HepG2 (cell line): ENCODE results near the gene RNF38. TPM values are rescaled to one million over a fixed set of nuclear protein-coding genes. Genes with fewer than 3 reads are reported as not detected.

Experiments used
- ATAC-seq: fragments of 200-7000 bp; cut with Tn5 transposase; 3 replicates; pipeline ENCODE4 v1.9.1; 2020; ENCODE audit warnings: mild to moderate bottlenecking, moderate library complexity
- BruUV-seq: library from RNA; stranded (reverse); fragments of 400-500 nt; replicated peaks from 2 replicates; lab custom pipeline; 2021; lab: Mats Ljungman, UMichigan
- CTCF ChIA-PET: fragments of 300-600 bp; formaldehyde crosslinking; extraction: SDS; loops from one replicate; lab custom pipeline; 2021; ENCODE audit warnings: low total read pairs, inconsistent platforms, low intra/inter-chr PET ratio; lab: Yijun Ruan, JAX
- POLR2A ChIA-PET: fragments of 350-600 bp; sonication (Branson Sonifier 250); formaldehyde crosslinking; loops from one replicate; lab custom pipeline; 2020; ENCODE audit warnings: antibody characterized with exemption, inconsistent platforms; lab: Yijun Ruan, JAX
- DNase-seq: peaks from one replicate; pipeline ENCODE4 v3.0.0-alpha.2; 2015; ENCODE audit warnings: low spot score
- FAIRE-seq: peaks from 3 replicates; lab custom pipeline; 2011; peaks lifted over from hg19 to GRCh38; lab: Jason Lieb, UNC
- H2AFZ ChIP-seq: one replicate; pipeline ENCODE4 v1.6.1; 2011; ENCODE audit warnings: low read length, inconsistent platforms
- H3K27ac ChIP-seq: fragments of 300-600 bp; 3 replicates; pipeline ENCODE4 v1.8.0; 2011; ENCODE audit warnings: mixed run types, mild to moderate bottlenecking, mixed read lengths, low read length, inconsistent platforms; ENCODE audit not compliant: insufficient read depth; ENCODE audit errors: extremely low read length
- H3K27me3 ChIP-seq, 2 experiments: fragments of 200-600 bp in 1 of 2; 2 replicates in 1 of 2; 3 replicates in 1 of 2; pipeline versions ENCODE4 v1.6.0 to v1.8.0; 2011; ENCODE audit warnings: low read length in 2 of 2, mild to moderate bottlenecking in 2 of 2, moderate library complexity in 2 of 2, inconsistent platforms in 1 of 2; ENCODE audit not compliant: insufficient read depth in 2 of 2, control insufficient read depth in 1 of 2
- H3K36me3 ChIP-seq, 2 experiments: fragments of 200-600 bp in 1 of 2; replicated peaks in 1 of 2; 2 replicates in 1 of 2; 3 replicates in 1 of 2; pipeline versions ENCODE4 v1.5.1 to v1.8.0; 2011; ENCODE audit warnings: low read length in 2 of 2, inconsistent platforms in 1 of 2; ENCODE audit not compliant: insufficient read depth in 2 of 2, control insufficient read depth in 1 of 2
- H3K4me1 ChIP-seq: 2 replicates; pipeline ENCODE4 v1.5.1; 2012; ENCODE audit warnings: low read length, inconsistent platforms; ENCODE audit not compliant: insufficient read depth
- H3K4me2 ChIP-seq: 2 replicates; pipeline ENCODE4 v1.6.0; 2011; ENCODE audit warnings: low read depth, low read length, inconsistent platforms
- H3K4me3 ChIP-seq, 3 experiments: fragments of 200-600 bp in 1 of 3; sonication (generic), shearing (Covaris generic) in 1 of 3; replicated peaks in 1 of 3; 2 replicates each; pipeline ENCODE4 v1.5.1; 2011 to 2016; ENCODE audit warnings: low read length in 3 of 3, inconsistent platforms in 2 of 3, low read depth in 2 of 3, mild to moderate bottlenecking in 2 of 3, control low read depth in 1 of 3, mixed read lengths in 1 of 3; ENCODE audit not compliant: insufficient read depth in 1 of 3
- H3K79me2 ChIP-seq: one replicate; pipeline ENCODE4 v1.6.1; 2011; ENCODE audit warnings: low read length, inconsistent platforms; ENCODE audit not compliant: insufficient read depth
- H3K9ac ChIP-seq: 2 replicates; pipeline ENCODE4 v1.6.0; 2011; ENCODE audit warnings: mild to moderate bottlenecking, low read depth, low read length, inconsistent platforms; ENCODE audit not compliant: insufficient read depth
- H3K9me3 ChIP-seq: 2 replicates; pipeline ENCODE4 v1.5.1; 2012; ENCODE audit warnings: mild to moderate bottlenecking, low read length
- H4K20me1 ChIP-seq: 2 replicates; pipeline ENCODE4 v1.6.0; 2011; ENCODE audit warnings: inconsistent platforms, mild to moderate bottlenecking, low read length, moderate library complexity; ENCODE audit not compliant: insufficient read depth
- ARID4A ChIP-seq: sonication (generic); formaldehyde crosslinking; IDR thresholded peaks from 2 replicates; pipeline ENCODE4 v1.5.0; 2020; ENCODE audit warnings: mild to moderate bottlenecking, missing genetic modification reagents, borderline replicate concordance
- ARNT ChIP-seq: fragments of 450-650 bp; IDR thresholded peaks from 2 replicates; pipeline ENCODE4 v1.6.1; 2017
- DRAP1 ChIP-seq: IDR thresholded peaks from 2 replicates; pipeline ENCODE4 v1.6.1; 2016; ENCODE audit warnings: missing genetic modification reagents, missing compliant biosample characterization
- JUNB ChIP-seq: sonication (generic); formaldehyde crosslinking; IDR thresholded peaks from 2 replicates; pipeline ENCODE4 v1.8.0; 2022; ENCODE audit warnings: missing genetic modification reagents, mild to moderate bottlenecking, borderline replicate concordance
- MXD1 ChIP-seq: sonication (generic); formaldehyde crosslinking; IDR thresholded peaks from 2 replicates; pipeline ENCODE4 v1.4.0; 2020; ENCODE audit warnings: mild to moderate bottlenecking, missing genetic modification reagents
- NR2F1 ChIP-seq, 2 experiments: fragments of 450-650 bp in 1 of 2; formaldehyde crosslinking in 1 of 2; IDR thresholded peaks; 2 replicates each; pipeline versions ENCODE4 v1.5.0 to v1.6.1; 2016 to 2020; ENCODE audit warnings: mild to moderate bottlenecking in 1 of 2, missing compliant biosample characterization in 1 of 2, missing genetic modification reagents in 1 of 2, moderate library complexity in 1 of 2
- SCMH1 ChIP-seq: sonication (generic); formaldehyde crosslinking; IDR thresholded peaks from 2 replicates; pipeline ENCODE4 v1.9.0; 2021; ENCODE audit warnings: missing genetic modification reagents, mild to moderate bottlenecking, borderline replicate concordance
- TOPORS ChIP-seq: sonication (generic); formaldehyde crosslinking; IDR thresholded peaks from 2 replicates; pipeline ENCODE4 v1.8.0; 2023; ENCODE audit warnings: mild to moderate bottlenecking, missing genetic modification reagents
- ZFP36 ChIP-seq: fragments of 150-350 bp; IDR thresholded peaks from 2 replicates; pipeline ENCODE4 v1.6.1; 2018; ENCODE audit warnings: borderline replicate concordance, low read length, low read depth; ENCODE audit not compliant: partially characterized antibody
- ZNF207 ChIP-seq: fragments of 450-650 bp; IDR thresholded peaks from 2 replicates; pipeline ENCODE4 v1.6.1; 2016; ENCODE audit warnings: antibody characterized with exemption, borderline replicate concordance
- ZNF558 ChIP-seq: sonication (generic); formaldehyde crosslinking; IDR thresholded peaks from 2 replicates; pipeline ENCODE4 v1.9.0; 2022; ENCODE audit warnings: mild to moderate bottlenecking, missing genetic modification reagents, borderline replicate concordance
- ZNF570 ChIP-seq: sonication (generic); formaldehyde crosslinking; IDR thresholded peaks from 2 replicates; pipeline ENCODE4 v1.4.0; 2020; ENCODE audit warnings: mild to moderate bottlenecking, missing genetic modification reagents, borderline replicate concordance
- ZNF574 ChIP-seq: sonication (generic); formaldehyde crosslinking; IDR thresholded peaks from 2 replicates; pipeline ENCODE4 v1.4.0; 2020; ENCODE audit warnings: missing genetic modification reagents
- ZNF788 ChIP-seq: sonication (generic); formaldehyde crosslinking; IDR thresholded peaks from 2 replicates; pipeline ENCODE4 v1.5.0; 2020; ENCODE audit warnings: mild to moderate bottlenecking, missing genetic modification reagents, borderline replicate concordance
- ZSCAN20 ChIP-seq: sonication (generic); formaldehyde crosslinking; IDR thresholded peaks from 2 replicates; pipeline ENCODE4 v1.4.0; 2020; ENCODE audit warnings: missing genetic modification reagents, mild to moderate bottlenecking, borderline replicate concordance
- WGBS: methylation state at CpG from one replicate; pipeline ENCODE4 v1.1.6; 2017; ENCODE audit warnings: low lambda C conversion rate; 5-methylcytosine and 5-hydroxymethylcytosine counted together
- in situ Hi-C: cut with HindIII; loops from 2 replicates; pipeline ENCODE4 v1.10.0; 2017; ENCODE audit warnings: low pct_unique_long_range_greater_than_20kb; ENCODE audit not compliant: extremely low pct_ligation_motif_present
- intact Hi-C: fragments of 100-400 bp; cut with micrococcal nuclease; formaldehyde crosslinking; loops from one replicate; pipeline ENCODE4 v1.10.0; 2022; ENCODE audit not compliant: unreplicated experiment
- polyA plus RNA-seq, 8 experiments: library from polyadenylated mRNA; depleted of rRNA in 3 of 8; stranded (reverse) in 7 of 8; unstranded in 1 of 8; fragments of >200 nt; fragmentation: Illumina TruSeq in 4 of 8; extraction: Trizol in 4 of 8; gene quantifications; 2 replicates each; pipeline versions ENCODE4 v1.2.1 to v1.2.3, GENCODE V29; 2011 to 2016; ENCODE audit warnings: low read depth in 4 of 8, missing spikeins in 1 of 8, mixed read lengths in 1 of 8; ENCODE audit not compliant: insufficient read depth in 1 of 8
- total RNA-seq, 5 experiments: library from RNA; depleted of rRNA; stranded (reverse); fragments of >200 nt; fragmentation: Illumina TruSeq; extraction: Trizol; gene quantifications; 2 replicates each; pipeline ENCODE4 v1.2.3, GENCODE V29; 2016; ENCODE audit warnings: low read depth in 1 of 5

RNF38 gene
- total and polyA plus RNA-seq, 2 of the 13 experiments (the other 11 are each of a cell fraction or from before 2014, with no cell fraction given), result 9.1 to 32.1 TPM

- Histone ChIP-seq H3K27ac (no peak overlapping the region), H2AFZ (no peak overlapping the region), H3K79me2 (no peaks in the 10 kb centered on the region), H3K36me3 (no peaks in the 10 kb centered on the region), H3K4me2 (no peak overlapping the region), H3K27me3 (no peaks in the 10 kb centered on the region), H3K4me1 (peaks cover 58% of the 10 kb centered on the region), H3K4me3 (no peak overlapping the region), H4K20me1 (no peaks in the 10 kb centered on the region), H3K9ac (no peak overlapping the region), H3K9me3 (no peaks in the 10 kb centered on the region)
- intact Hi-C loops (no loop called here), in situ Hi-C loops (no loop called here)
- DNase-seq (no peak), ATAC-seq (no peak), FAIRE-seq (no peak)
- ChIA-PET POLR2A (no interaction called here), CTCF (no interaction called here)
- no TSS peak for BruUV-seq
- TF ChIP-seq ZSCAN20 (CRISPR knock-in tag) (no peak), DRAP1 (CRISPR knock-in tag) (no peak), ZNF788 (CRISPR knock-in tag) (no peak), NR2F1 (CRISPR knock-in tag; IDR thresholded peaks at IDR 0.05) (no peak), SCMH1 (CRISPR knock-in tag) (no peak), ZNF207 (no peak), JUNB (no peak), ZFP36 (no peak), ZNF558 (CRISPR knock-in tag) (no peak), TOPORS (CRISPR knock-in tag) (no peak), ZNF570 (CRISPR knock-in tag) (no peak), ARNT (no peak), ZNF574 (CRISPR knock-in tag) (no peak), MXD1 (CRISPR knock-in tag) (no peak), ARID4A (CRISPR knock-in tag) (no peak)
- 70% methylated on average over 3 of the region's 3 CpGs for WGBS
Observed at GRCh38 chr9:36322462-36322861, 77.6 kb downstream of the RNF38 start.
